K562 (cell line): Measurements from ENCODE around the gene SLC39A3. TPM values are rescaled to one million over a fixed set of nuclear protein-coding genes. Genes with fewer than 3 reads are reported as not detected.

ENCODE experiments used
- BCOR ChIP-seq: fragments of 450-650 bp; IDR thresholded peaks from 2 replicates; pipeline ENCODE4 v1.6.1; 2016
- BRD9 ChIP-seq: fragments of 450-650 bp; IDR thresholded peaks from 2 replicates; pipeline ENCODE4 v1.6.1; 2018; ENCODE audit warnings: low read depth; ENCODE audit not compliant: partially characterized antibody
- CBX5 ChIP-seq: IDR thresholded peaks from 2 replicates; pipeline ENCODE4 v1.6.1; 2014; ENCODE audit warnings: low read depth, borderline replicate concordance
- EHMT2 ChIP-seq: fragments of 450-650 bp; IDR thresholded peaks from 2 replicates; pipeline ENCODE4 v1.6.1; 2018; ENCODE audit warnings: antibody characterized with exemption
- EZH2 ChIP-seq: IDR thresholded peaks from 2 replicates; pipeline ENCODE4 v1.6.1; 2012; ENCODE audit warnings: low read depth, mild to moderate bottlenecking, inconsistent platforms, low read length, borderline replicate concordance
- FOXO4 ChIP-seq: fragments of 450-650 bp; formaldehyde crosslinking; IDR thresholded peaks from 2 replicates; pipeline ENCODE4 v1.4.0; 2020; ENCODE audit warnings: mild to moderate bottlenecking, moderate library complexity
- GABPB2 ChIP-seq: fragments of 250-450 bp; sonication (Bioruptor Pico); conservative IDR thresholded peaks from 2 replicates; pipeline ENCODE4 v1.5.1; 2021; ENCODE audit warnings: mild to moderate bottlenecking
- GTF2F1 ChIP-seq: IDR thresholded peaks from 2 replicates; pipeline ENCODE4 v1.6.1; 2011; ENCODE audit warnings: low read depth, low read length, improper control_type of control experiment
- HDAC3 ChIP-seq: fragments of 450-650 bp; IDR thresholded peaks from 2 replicates; pipeline ENCODE4 v1.6.1; 2018; ENCODE audit warnings: borderline replicate concordance, mild to moderate bottlenecking, moderate library complexity; ENCODE audit not compliant: partially characterized antibody
- HMG20B ChIP-seq: fragments of 250-450 bp; sonication (Bioruptor Pico); IDR thresholded peaks from 2 replicates; pipeline ENCODE4 v1.5.0; 2021; ENCODE audit warnings: mild to moderate bottlenecking
- MLLT1 ChIP-seq, 2 experiments: fragments of 450-650 bp; IDR thresholded peaks; 2 replicates each; pipeline ENCODE4 v1.6.1; 2016
- NELFE ChIP-seq: IDR thresholded peaks from 2 replicates; pipeline ENCODE4 v1.6.1; 2011; ENCODE audit warnings: mild to moderate bottlenecking; ENCODE audit not compliant: insufficient read depth, insufficient read length
- POLR3A ChIP-seq: IDR thresholded peaks from 2 replicates; pipeline ENCODE4 v1.6.1; 2011; ENCODE audit warnings: borderline replicate concordance, mild to moderate bottlenecking, moderate library complexity; ENCODE audit not compliant: insufficient read length, insufficient read depth; ENCODE audit errors: extremely low read depth
- RUNX1 ChIP-seq: sonication (generic); IDR thresholded peaks from 2 replicates; pipeline ENCODE4 v1.6.1; 2016; ENCODE audit warnings: antibody characterized with exemption, low read depth
- SAFB2 ChIP-seq: fragments of 200-400 bp; formaldehyde crosslinking; IDR thresholded peaks from 2 replicates; pipeline ENCODE4 v1.6.1; 2018; ENCODE audit warnings: borderline replicate concordance, low read length, low read depth, moderate library complexity; ENCODE audit not compliant: severe bottlenecking
- SIRT6 ChIP-seq: IDR thresholded peaks from one replicate; pipeline ENCODE4 v1.6.1; 2012; ENCODE audit warnings: low read depth, mild to moderate bottlenecking, control low read depth, inconsistent platforms, low read length, moderate library complexity
- SMARCC2 ChIP-seq: fragments of 450-650 bp; IDR thresholded peaks from 2 replicates; pipeline ENCODE4 v1.6.1; 2017; ENCODE audit warnings: antibody characterized with exemption, moderate library complexity, mild to moderate bottlenecking, low read depth
- SNIP1 ChIP-seq: fragments of 450-650 bp; IDR thresholded peaks from 2 replicates; pipeline ENCODE4 v1.7.1; 2017; ENCODE audit warnings: low read depth, mild to moderate bottlenecking
- TARDBP ChIP-seq: fragments of 450-650 bp; IDR thresholded peaks from 2 replicates; pipeline ENCODE4 v1.6.1; 2016
- TCF7L2 ChIP-seq: fragments of 150-350 bp; IDR thresholded peaks from 2 replicates; pipeline ENCODE4 v1.6.1; 2016; ENCODE audit warnings: low read depth, mild to moderate bottlenecking, low read length, moderate library complexity
- TRIM25 ChIP-seq: fragments of 450-650 bp; IDR thresholded peaks from 2 replicates; pipeline ENCODE4 v1.7.0; 2016; ENCODE audit warnings: borderline replicate concordance
- XRCC3 ChIP-seq: fragments of 450-650 bp; IDR thresholded peaks from 2 replicates; pipeline ENCODE4 v1.6.1; 2017; ENCODE audit warnings: mild to moderate bottlenecking, moderate library complexity
- ZNF146 ChIP-seq: IDR thresholded peaks from one replicate; pipeline ENCODE4 v1.6.1; 2018; ENCODE audit warnings: missing compliant biosample characterization; ENCODE audit not compliant: unreplicated experiment
- polyA plus RNA-seq, 8 experiments: library from polyadenylated mRNA; depleted of rRNA in 4 of 8; stranded (reverse) in 5 of 8; unstranded in 3 of 8; fragments of >200 nt; fragmentation: Nextera tagmentation in 2 of 8; fragmentation: Illumina TruSeq in 1 of 8; extraction: Ambion mirVana in 2 of 8; extraction: Trizol in 1 of 8; gene quantifications; 2 replicates each; pipeline versions ENCODE4 v1.2.1 to v1.2.3, GENCODE V29; 2011 to 2014; ENCODE audit warnings: inconsistent platforms in 1 of 8, missing spikeins in 1 of 8
- total RNA-seq, 7 experiments: library from RNA; depleted of rRNA in 6 of 7; stranded (reverse); fragments of >200 nt in 6 of 7; fragmentation: Illumina TruSeq in 2 of 7; extraction: Trizol in 2 of 7; gene quantifications; 2 replicates each; pipeline versions ENCODE4 v1.2.1 to v1.2.3, GENCODE V29; 2011 to 2021; ENCODE audit warnings: low replicate concordance in 1 of 7

The SLC39A3 gene
- total and polyA plus RNA-seq, 9 of the 15 experiments (the other 6 are each of a cell fraction or from before 2014, with no cell fraction given): 2.3 to 215 (median 127) TPM

GRCh38 chr19:2721570-2722540 lies 18.0 kb downstream of the SLC39A3 start (continued):
- no peak for TF ChIP-seq RUNX1
- no peak for TF ChIP-seq POLR3A
- TF ChIP-seq GABPB2 (CRISPR knock-in tag): no peak
- no peak for TF ChIP-seq SIRT6
- TF ChIP-seq GTF2F1: no peak
- no peak for TF ChIP-seq NELFE
- TF ChIP-seq SMARCC2: no peak
- TF ChIP-seq TCF7L2: no peak
- TF ChIP-seq HDAC3: no peak
- TF ChIP-seq EHMT2: no peak
- TF ChIP-seq ZNF146: no peak
- no peak for TF ChIP-seq HMG20B (CRISPR knock-in tag)
- TF ChIP-seq XRCC3: no peak
- TF ChIP-seq CBX5: no peak
- no peak for TF ChIP-seq SNIP1
- TF ChIP-seq SAFB2: no peak
- no peak for TF ChIP-seq TARDBP
- 0 out of 4 replicates have a peak, but pooled peaks of 1 of the 2 experiments have one; percentile 31 for TF ChIP-seq MLLT1 (IDR thresholded peaks at IDR 0.05)
- no peak for TF ChIP-seq BCOR
- no peak for TF ChIP-seq EZH2
- TF ChIP-seq BRD9: no peak
- TF ChIP-seq TRIM25: no peak
- no peak for TF ChIP-seq FOXO4
